Measurements from ENCODE around the gene RBM17. TPM values are rescaled to one million over a fixed set of nuclear protein-coding genes. Genes with fewer than 3 reads are reported as not detected.
A peak's percentile ranks its signal among the peaks of the same experiment; 100 is the strongest.
"Not testable (repeated sequence)": the region's sequence is repeated elsewhere in the genome, so short reads cannot be mapped to it uniquely, and the experiment has no call there.

Gene RBM17
- polyA plus RNA-seq, 6 donors from 2014 or later, result 50.4 to 118 (median 89.6) TPM

DNA sequence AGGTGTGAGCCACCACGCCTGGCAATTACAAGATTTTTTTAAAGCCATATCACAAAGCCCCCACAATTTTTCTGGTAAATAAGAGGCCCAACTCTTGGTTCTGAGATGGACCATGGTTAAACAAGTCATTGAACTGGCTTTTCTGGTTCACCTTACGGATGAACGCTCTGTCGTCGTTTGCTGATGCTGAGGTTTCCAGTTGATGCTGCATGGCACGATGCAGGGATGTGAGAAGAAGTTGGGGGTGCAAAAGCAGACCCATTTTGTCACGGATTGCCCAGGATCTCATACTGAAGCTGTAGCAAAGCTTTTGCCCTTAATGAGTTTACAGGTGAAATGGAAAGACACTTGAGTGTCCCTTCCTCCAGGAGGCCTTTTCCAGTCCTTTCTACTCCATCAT is 24.7 kb upstream of the RBM17 start:
- DNase-seq (no peak), ATAC-seq (ENCODE audit: low read depth in 2 of 2) (no peak)
- H3K4me1 Mint-ChIP-seq, result peaks cover 38 to 64% (median 53%) of the 10 kb centered on the region in 3 donors
- no peaks in the 10 kb centered on the region for H3K36me3 Mint-ChIP-seq
- H3K9me3 Mint-ChIP-seq, result no peaks in the 10 kb centered on the region
- no peak overlapping the region for H3K4me3 Mint-ChIP-seq
- peak overlapping the region in 1 of 6 donors; percentile 26 for H3K27ac Mint-ChIP-seq
- H3K27me3 Mint-ChIP-seq, result no peaks in the 10 kb centered on the region

DNA sequence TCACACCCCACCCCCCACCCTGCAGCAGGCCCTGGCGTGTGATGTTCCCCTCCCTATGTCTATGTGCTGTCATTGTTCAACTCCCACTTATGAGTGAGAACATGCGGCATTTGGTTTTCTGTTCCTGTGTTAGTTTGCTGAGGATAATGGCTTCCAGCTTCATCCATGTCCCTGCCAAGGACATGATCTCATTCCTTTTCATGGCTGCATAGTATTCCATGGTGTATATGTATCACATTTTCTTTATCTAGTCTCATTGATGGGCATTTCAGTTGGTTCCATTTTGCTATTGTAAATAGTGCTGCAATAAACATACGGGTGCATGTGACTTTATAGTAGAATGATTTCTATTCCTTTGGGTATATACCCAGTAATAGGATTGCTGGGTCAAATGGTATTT is 24.1 kb upstream of the RBM17 start:
- not testable (repeated sequence) for DNase-seq; H3K9me3 Mint-ChIP-seq; H3K4me3 Mint-ChIP-seq; H3K36me3 Mint-ChIP-seq; H3K27me3 Mint-ChIP-seq; ATAC-seq (ENCODE audit: low read depth in 2 of 2); H3K27ac Mint-ChIP-seq
- peaks cover 42 to 64% (median 53%) of the 10 kb centered on the region in 3 donors for H3K4me1 Mint-ChIP-seq

- no peaks in the 10 kb centered on the region for H3K27me3 Mint-ChIP-seq
- no peak for DNase-seq
- H3K27ac Mint-ChIP-seq, result peak overlapping the region in 2 of 6 donors; percentile 18 to 75
- peaks cover 43 to 66% (median 53%) of the 10 kb centered on the region in 3 donors for H3K4me1 Mint-ChIP-seq
- H3K4me3 Mint-ChIP-seq, result no peak overlapping the region
- no peak for ATAC-seq (ENCODE audit: low read depth in 2 of 2)
- no peaks in the 10 kb centered on the region for H3K9me3 Mint-ChIP-seq
- no peaks in the 10 kb centered on the region for H3K36me3 Mint-ChIP-seq
These were observed 23.4 kb upstream of the RBM17 start for GRCh38 chr10:6065406-6065805.

DNA sequence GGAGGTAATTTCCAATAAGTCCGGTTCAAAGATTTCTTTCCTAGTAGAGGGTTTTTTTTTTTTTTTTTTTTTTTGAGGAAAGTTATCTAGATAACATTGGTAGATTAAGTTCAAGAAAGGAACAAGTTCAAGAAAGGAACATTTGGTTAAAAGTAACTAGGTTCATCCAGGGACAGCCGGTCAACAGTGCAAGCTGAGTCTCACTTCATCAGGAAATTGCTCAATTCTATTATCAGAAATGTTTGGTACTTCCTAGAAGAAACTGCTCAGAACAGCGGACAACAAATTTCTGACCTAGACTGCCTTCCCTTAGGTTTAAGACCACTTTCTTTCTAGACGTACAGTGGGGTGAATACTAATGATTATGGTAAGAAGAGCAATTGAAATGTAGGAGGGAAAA is 23.0 kb upstream of the RBM17 start:
- no peak overlapping the region for H3K4me3 Mint-ChIP-seq
- H3K9me3 Mint-ChIP-seq, result no peaks in the 10 kb centered on the region
- peak overlapping the region in 3 of 6 donors; percentile 18 to 75 (median 43) for H3K27ac Mint-ChIP-seq
- no peak for DNase-seq
- ATAC-seq (ENCODE audit: low read depth in 2 of 2), result no peak
- H3K4me1 Mint-ChIP-seq, result peaks cover 47 to 69% (median 56%) of the 10 kb centered on the region in 3 donors
- H3K27me3 Mint-ChIP-seq, result no peaks in the 10 kb centered on the region
- no peaks in the 10 kb centered on the region for H3K36me3 Mint-ChIP-seq

- Mint-ChIP-seq H3K36me3 (no peaks in the 10 kb centered on the region), H3K27me3 (no peaks in the 10 kb centered on the region), H3K4me1 (peaks cover 57 to 73% (median 61%) of the 10 kb centered on the region in 3 donors), H3K4me3 (peak overlapping the region in 6 of 8 donors; percentile 37 to 88 (median 70)), H3K27ac (peak overlapping the region in 5 of 6 donors; percentile 2 to 98 (median 92)), H3K9me3 (no peaks in the 10 kb centered on the region)
- DNase-seq (no peak), ATAC-seq (ENCODE audit: low read depth in 2 of 2) (no peak)
These were observed 21.4 kb upstream of the RBM17 start for GRCh38 chr10:6067457-6067856.

GRCh38 chr10:6068006-6068405 is 20.8 kb upstream of the RBM17 start:
- Mint-ChIP-seq H3K4me3 (peak overlapping the region; percentile 58 to 90 (median 80)), H3K4me1 (peaks cover 62 to 74% (median 64%) of the 10 kb centered on the region in 3 donors), H3K9me3 (no peaks in the 10 kb centered on the region), H3K27me3 (no peaks in the 10 kb centered on the region), H3K27ac (peak overlapping the region in 5 of 6 donors; percentile 85 to 98 (median 94)), H3K36me3 (no peaks in the 10 kb centered on the region)
- no peak for DNase-seq
- no peak for ATAC-seq (ENCODE audit: low read depth in 2 of 2)

GRCh38 chr10:6068422-6068821 is 20.4 kb upstream of the RBM17 start:
- Mint-ChIP-seq H3K36me3 (no peaks in the 10 kb centered on the region), H3K27ac (peak overlapping the region; percentile 91 to 98 (median 96)), H3K27me3 (no peaks in the 10 kb centered on the region), H3K4me3 (peak overlapping the region; percentile 58 to 90 (median 80)), H3K4me1 (peaks cover 63 to 77% (median 65%) of the 10 kb centered on the region in 3 donors), H3K9me3 (no peaks in the 10 kb centered on the region)
- ATAC-seq (ENCODE audit: low read depth in 2 of 2), result peak; percentile 66 to 76
- peak; percentile 69 for DNase-seq

DNA sequence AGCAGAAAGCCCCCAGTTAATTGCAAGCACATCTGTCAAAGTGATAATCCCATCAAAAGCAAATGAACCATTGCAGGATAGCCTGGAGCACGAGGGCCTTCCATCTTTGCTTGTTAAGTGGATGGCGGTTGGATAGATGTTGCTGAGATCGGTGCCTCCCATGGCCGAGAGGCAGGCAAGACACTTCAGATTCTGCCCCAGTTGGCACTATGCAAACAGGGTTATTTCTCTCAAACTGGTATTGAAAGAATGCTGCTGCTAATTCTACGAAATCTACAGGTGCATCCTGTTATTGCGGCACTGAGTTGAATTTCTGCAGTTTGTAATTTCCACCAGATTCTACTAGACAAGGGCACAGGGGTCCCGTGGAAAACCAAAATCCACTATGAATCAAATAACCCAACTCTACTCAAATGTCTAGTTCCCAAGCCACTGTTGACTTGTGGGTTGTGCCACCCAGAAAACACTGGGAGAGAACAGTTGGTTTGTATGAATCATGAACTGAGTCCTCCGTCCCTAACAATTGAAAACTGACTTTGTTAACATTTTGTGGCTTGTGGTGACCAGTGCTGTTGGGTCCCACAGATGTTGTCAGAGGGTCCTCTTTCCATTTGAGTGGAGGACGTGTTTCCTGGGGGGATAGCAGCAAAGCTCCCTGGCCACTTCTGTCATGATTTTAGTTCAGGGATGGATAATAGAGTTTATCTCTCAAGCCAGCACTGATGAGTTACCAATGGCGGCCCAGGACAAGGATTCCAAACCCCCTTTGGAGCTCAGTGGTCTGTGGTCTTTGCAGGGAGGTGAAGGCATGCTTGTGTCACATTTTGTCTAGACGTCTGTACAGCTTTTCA is 19.5 kb upstream of the RBM17 start:
- H3K4me3 Mint-ChIP-seq, result peak overlapping the region; percentile 58 to 90 (median 80)
- H3K36me3 Mint-ChIP-seq, result no peaks in the 10 kb centered on the region
- DNase-seq, result peak; percentile 51
- no peaks in the 10 kb centered on the region for H3K27me3 Mint-ChIP-seq
- H3K4me1 Mint-ChIP-seq, result peaks cover 69 to 83% (median 70%) of the 10 kb centered on the region in 3 donors
- peak; percentile 60 to 64 for ATAC-seq (ENCODE audit: low read depth in 2 of 2)
- H3K9me3 Mint-ChIP-seq, result no peaks in the 10 kb centered on the region
- peak overlapping the region; percentile 91 to 98 (median 96) for H3K27ac Mint-ChIP-seq

DNA sequence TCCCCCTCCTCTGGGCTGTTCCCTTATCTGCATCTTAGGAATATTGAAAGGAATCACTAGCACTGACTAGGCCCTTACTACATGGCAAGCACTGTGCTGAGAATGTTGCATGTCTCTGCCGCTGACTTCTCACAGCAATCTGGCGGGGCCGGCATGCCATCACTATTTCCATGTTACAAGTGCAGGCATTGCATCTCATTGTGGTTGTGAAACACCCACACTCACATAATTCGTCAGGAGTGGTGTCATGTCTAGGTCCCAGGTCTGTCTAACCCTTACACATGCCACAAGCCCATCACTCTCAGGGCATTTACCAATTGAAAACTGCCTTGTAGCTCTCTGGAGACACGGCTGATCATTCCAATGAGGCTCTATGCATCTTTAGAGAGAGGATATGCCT is 18.2 kb upstream of the RBM17 start:
- DNase-seq (no peak), ATAC-seq (ENCODE audit: low read depth in 2 of 2) (no peak)
- H3K4me1 Mint-ChIP-seq, result peaks cover 70 to 85% (median 74%) of the 10 kb centered on the region in 3 donors

DNA sequence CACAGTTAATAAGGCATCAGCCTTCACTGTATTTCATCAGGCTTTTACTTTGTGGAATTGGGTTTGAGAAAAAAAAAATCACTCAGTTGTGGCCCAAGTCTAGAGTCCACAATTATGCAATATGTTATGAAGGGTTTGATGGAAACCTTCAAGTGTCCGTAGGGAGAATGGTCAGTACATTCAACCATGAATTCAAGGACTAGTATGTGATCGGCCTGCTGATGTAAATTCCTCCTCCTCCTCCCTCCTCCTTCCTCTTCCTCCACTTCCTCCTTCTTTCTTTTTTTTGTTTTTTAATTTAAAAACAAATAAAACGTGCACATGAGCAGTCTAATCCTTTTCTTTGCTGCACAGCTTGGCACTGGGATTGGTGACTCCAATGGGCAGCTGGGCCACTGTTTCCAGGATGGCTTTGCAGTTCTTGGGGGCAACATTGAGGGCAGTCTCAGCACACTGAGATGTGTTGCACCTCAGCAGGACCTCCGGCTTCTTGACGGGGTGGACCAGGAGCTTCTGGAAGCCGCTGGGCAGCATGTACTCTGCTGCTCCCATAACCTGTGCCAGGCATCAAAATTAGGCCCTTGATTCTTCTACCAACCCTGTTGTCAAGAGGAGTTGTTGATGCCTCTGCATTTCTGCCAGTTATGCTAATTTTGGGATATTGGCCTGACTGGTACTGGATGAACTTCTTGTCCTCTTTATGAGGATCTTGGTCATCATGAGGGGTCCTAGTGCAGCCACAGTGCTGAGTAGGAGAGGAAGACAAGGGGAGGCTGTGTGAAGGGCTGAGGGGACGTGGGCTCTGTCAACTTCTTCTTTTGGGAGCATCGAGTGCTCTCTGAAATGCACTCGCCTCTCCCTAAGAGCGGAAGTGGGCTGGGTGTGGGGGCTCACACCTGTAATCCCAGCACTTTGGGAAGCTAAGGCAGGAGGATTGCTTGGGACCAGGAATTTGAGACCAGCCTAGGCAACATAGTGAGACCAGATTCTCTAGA is 17.4 kb upstream of the RBM17 start:
- ATAC-seq (ENCODE audit: low read depth in 2 of 2) (no peak), DNase-seq (no peak)
- peak overlapping the region; percentile 94 to 98 (median 97) for H3K27ac Mint-ChIP-seq
- H3K4me1 Mint-ChIP-seq, result peaks cover 63 to 76% (median 67%) of the 10 kb centered on the region in 3 donors
- H3K4me3 Mint-ChIP-seq, result peak overlapping the region; percentile 29 to 89 (median 80)
- no peaks in the 10 kb centered on the region for H3K36me3 Mint-ChIP-seq
- H3K9me3 Mint-ChIP-seq, result no peaks in the 10 kb centered on the region
- no peaks in the 10 kb centered on the region for H3K27me3 Mint-ChIP-seq

More for the DNA sequence above, 18.2 kb upstream of the RBM17 start:
- H3K27ac Mint-ChIP-seq, result peak overlapping the region; percentile 94 to 98 (median 97)
- H3K4me3 Mint-ChIP-seq, result peak overlapping the region in 7 of 8 donors; percentile 41 to 90 (median 76)
- no peaks in the 10 kb centered on the region for H3K27me3 Mint-ChIP-seq
- no peaks in the 10 kb centered on the region for H3K36me3 Mint-ChIP-seq
- H3K9me3 Mint-ChIP-seq, result no peaks in the 10 kb centered on the region

- H3K4me1 Mint-ChIP-seq, result peaks cover 61 to 68% (median 63%) of the 10 kb centered on the region in 3 donors
- peak overlapping the region; percentile 29 to 89 (median 80) for H3K4me3 Mint-ChIP-seq
- H3K27me3 Mint-ChIP-seq, result no peaks in the 10 kb centered on the region
- H3K9me3 Mint-ChIP-seq, result no peaks in the 10 kb centered on the region
- ATAC-seq (ENCODE audit: low read depth in 2 of 2), result peak; percentile 44 to 54
- H3K27ac Mint-ChIP-seq, result peak overlapping the region; percentile 94 to 98 (median 97)
- peak; percentile 64 for DNase-seq
- no peaks in the 10 kb centered on the region for H3K36me3 Mint-ChIP-seq
These were observed 16.5 kb upstream of the RBM17 start for GRCh38 chr10:6072215-6072934.

GRCh38 chr10:6074489-6075301 is 14.1 kb upstream of the RBM17 start:
- no peak for ATAC-seq (ENCODE audit: low read depth in 2 of 2)
- DNase-seq, result no peak
- H3K27ac Mint-ChIP-seq, result peak overlapping the region in 4 of 6 donors; percentile 2 to 94 (median 68)
- no peaks in the 10 kb centered on the region for H3K27me3 Mint-ChIP-seq
- H3K4me1 Mint-ChIP-seq, result peaks cover 38 to 45% (median 43%) of the 10 kb centered on the region in 3 donors
- H3K9me3 Mint-ChIP-seq, result no peaks in the 10 kb centered on the region
- H3K36me3 Mint-ChIP-seq, result no peaks in the 10 kb centered on the region
- H3K4me3 Mint-ChIP-seq, result no peak overlapping the region
